HG02610 (cell line): ENCODE measurements around the gene DNAH11.
"Not testable (repeated sequence)": the region's sequence is repeated elsewhere in the genome, so short reads cannot be mapped to it uniquely, and the experiment has no call there.

Source experiments
- ATAC-seq: cut with Tn5 transposase; IDR thresholded peaks from one replicate; pipeline ENCODE4 v1.9.1; 2021; ENCODE audit warnings: mild to moderate bottlenecking, moderate library complexity; ENCODE audit not compliant: unreplicated experiment

Gene DNAH11

GRCh38 chr7:21542891-21543527 lies at the start of gene DNAH11:
TSS of gene DNAH11 (plus strand) at chr7:21543039. CDS start at chr7:21543246, 207 bp downstream.
- ATAC-seq, result no peak

- no peak for ATAC-seq
These were observed 47.1 kb upstream of the DNAH11 start for GRCh38 chr7:21495731-21496130.

GRCh38 chr7:21497072-21497471 lies 45.8 kb upstream of the DNAH11 start:
- no peak for ATAC-seq

- ATAC-seq, result no peak
These were observed 42.6 kb upstream of the DNAH11 start for GRCh38 chr7:21500117-21500832.

- ATAC-seq, result no peak
These were observed 38.8 kb upstream of the DNAH11 start for GRCh38 chr7:21504021-21504420.

- no peak for ATAC-seq
These were observed 35.1 kb upstream of the DNAH11 start for GRCh38 chr7:21507627-21508343.

- ATAC-seq, result no peak
These were observed 34.3 kb upstream of the DNAH11 start for GRCh38 chr7:21508538-21508937.

- no peak for ATAC-seq
These were observed 28.8 kb upstream of the DNAH11 start for GRCh38 chr7:21514062-21514461.

GRCh38 chr7:21524680-21525079 lies 18.2 kb upstream of the DNAH11 start:
- no peak for ATAC-seq

- ATAC-seq, result no peak
These were observed 16.8 kb upstream of the DNAH11 start for GRCh38 chr7:21526007-21526406.

GRCh38 chr7:21526448-21526847 lies 16.4 kb upstream of the DNAH11 start:
- ATAC-seq, result no peak

GRCh38 chr7:21532485-21532884 lies 10.4 kb upstream of the DNAH11 start:
- ATAC-seq, result not testable (repeated sequence)

GRCh38 chr7:21533646-21534045 lies 9.2 kb upstream of the DNAH11 start:
- not testable (repeated sequence) for ATAC-seq

- not testable (repeated sequence) for ATAC-seq
These were observed 6.3 kb upstream of the DNAH11 start for GRCh38 chr7:21536445-21537118.

GRCh38 chr7:21538936-21539495 lies 3.8 kb upstream of the DNAH11 start:
- ATAC-seq, result no peak

- no peak for ATAC-seq
These were observed 876 bp downstream of the DNAH11 start for GRCh38 chr7:21543528-21544302.

- no peak for ATAC-seq
These were observed 1.4 kb downstream of the DNAH11 start for GRCh38 chr7:21544303-21544656.

- no peak for ATAC-seq
These were observed 1.9 kb downstream of the DNAH11 start for GRCh38 chr7:21544715-21545114.

- no peak for ATAC-seq
These were observed 4.7 kb downstream of the DNAH11 start for GRCh38 chr7:21547501-21547900.

- ATAC-seq, result no peak
These were observed 5.7 kb downstream of the DNAH11 start for GRCh38 chr7:21548491-21548890.
